Dendritic cell treated with granulocyte-macrophage colony-stimulating factor and Interleukin-4, amounts not matched to agents 40 ng/mL and 50 ng/mL, for 4 days (primary cell): ENCODE data around the gene ASGR1.

Experiments used
- H3K27ac Mint-ChIP-seq: one replicate; pipeline ENCODE4 v1.8.0; 2022; ENCODE audit warnings: mild to moderate bottlenecking, mixed read lengths
- H3K27me3 Mint-ChIP-seq: one replicate; pipeline ENCODE4 v1.8.0; 2022; ENCODE audit warnings: mild to moderate bottlenecking, mixed read lengths
- H3K36me3 Mint-ChIP-seq: one replicate; pipeline ENCODE4 v1.8.0; 2022; ENCODE audit warnings: low read depth, mixed read lengths
- H3K4me1 Mint-ChIP-seq: one replicate; pipeline ENCODE4 v1.8.0; 2022; ENCODE audit warnings: low read depth, mixed read lengths
- H3K4me3 Mint-ChIP-seq: one replicate; pipeline ENCODE4 v1.8.0; 2022; ENCODE audit warnings: mild to moderate bottlenecking, moderate library complexity, mixed read lengths
- H3K9me3 Mint-ChIP-seq: one replicate; pipeline ENCODE4 v1.8.0; 2022; ENCODE audit warnings: mixed read lengths
- intact Hi-C: fragments of 100-400 bp; cut with micrococcal nuclease; formaldehyde crosslinking; loops from one replicate; pipeline ENCODE4 v1.15.0; 2022

ASGR1 gene

DNA sequence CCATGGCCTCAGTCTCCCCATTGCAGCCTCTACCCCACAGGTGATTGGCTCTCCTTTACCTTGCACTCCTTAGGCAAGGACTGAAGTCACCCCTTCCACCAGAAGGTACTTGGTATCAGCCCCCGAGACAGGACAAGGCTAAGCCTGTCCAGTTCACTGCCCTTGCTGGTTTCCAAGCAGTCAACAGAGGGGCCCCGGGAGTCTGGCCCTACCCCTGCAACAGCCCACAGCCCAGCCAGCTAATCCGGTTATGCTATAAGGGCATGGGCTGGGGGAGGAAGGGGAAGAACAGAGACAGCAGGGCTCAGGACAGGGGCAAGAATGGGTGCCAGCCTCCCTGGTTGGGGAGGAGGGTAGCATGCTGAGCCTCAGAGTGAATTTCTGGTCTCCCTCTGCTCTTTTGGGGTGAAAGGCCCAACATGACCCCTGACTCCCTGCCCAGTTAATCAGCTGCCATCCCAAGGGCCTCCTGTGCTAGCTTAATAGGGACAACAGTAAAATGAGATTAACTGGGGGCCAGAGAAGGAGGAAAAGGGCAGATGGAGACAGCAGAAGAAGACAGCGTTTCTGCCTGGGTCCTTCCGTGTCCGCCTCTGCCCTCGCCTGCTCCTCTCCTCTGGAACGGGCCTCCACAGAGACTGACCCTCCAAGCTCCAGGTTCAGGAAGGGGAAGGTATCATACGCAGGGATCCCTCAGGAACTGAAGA lies 29.7 kb upstream of the ASGR1 start:
- peaks cover 33% of the 10 kb centered on the region for H3K36me3 Mint-ChIP-seq
- no peak overlapping the region for H3K4me3 Mint-ChIP-seq
- H3K9me3 Mint-ChIP-seq, result no peaks in the 10 kb centered on the region
- no peaks in the 10 kb centered on the region for H3K27me3 Mint-ChIP-seq
- intact Hi-C loops, result no loop called here
- H3K4me1 Mint-ChIP-seq, result peaks cover 60% of the 10 kb centered on the region
- H3K27ac Mint-ChIP-seq, result peak overlapping the region; percentile 2

DNA sequence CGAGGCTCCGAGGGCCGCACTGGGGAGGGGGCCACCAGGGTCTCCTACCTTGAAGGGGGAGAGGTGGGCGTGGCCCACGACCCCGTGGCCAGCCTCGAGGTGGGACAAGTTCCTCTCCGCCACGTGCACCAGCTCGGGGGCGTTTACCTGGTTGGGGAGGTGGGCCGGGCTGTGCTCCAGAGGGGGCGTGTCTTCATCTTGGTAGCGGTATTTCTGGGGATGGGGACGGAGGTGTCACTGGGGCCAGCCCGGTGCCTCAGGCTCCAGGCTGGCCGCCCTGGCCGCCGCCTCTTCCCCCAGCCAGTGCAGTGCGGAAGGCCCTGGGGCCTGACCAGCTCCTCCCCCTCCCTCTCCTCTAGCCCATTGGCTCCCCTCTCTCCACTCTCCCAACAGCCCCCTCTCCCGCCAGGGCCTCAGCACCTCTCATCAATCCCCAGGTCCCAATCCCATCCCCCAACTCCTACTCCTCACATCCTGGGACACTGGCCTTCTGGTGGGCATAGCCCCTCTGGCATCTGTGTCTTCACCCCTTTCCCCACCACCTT lies 28.9 kb upstream of the ASGR1 start:
- Mint-ChIP-seq H3K9me3 (no peaks in the 10 kb centered on the region), H3K27ac (peak overlapping the region; percentile 2), H3K36me3 (peaks cover 36% of the 10 kb centered on the region)

DNA sequence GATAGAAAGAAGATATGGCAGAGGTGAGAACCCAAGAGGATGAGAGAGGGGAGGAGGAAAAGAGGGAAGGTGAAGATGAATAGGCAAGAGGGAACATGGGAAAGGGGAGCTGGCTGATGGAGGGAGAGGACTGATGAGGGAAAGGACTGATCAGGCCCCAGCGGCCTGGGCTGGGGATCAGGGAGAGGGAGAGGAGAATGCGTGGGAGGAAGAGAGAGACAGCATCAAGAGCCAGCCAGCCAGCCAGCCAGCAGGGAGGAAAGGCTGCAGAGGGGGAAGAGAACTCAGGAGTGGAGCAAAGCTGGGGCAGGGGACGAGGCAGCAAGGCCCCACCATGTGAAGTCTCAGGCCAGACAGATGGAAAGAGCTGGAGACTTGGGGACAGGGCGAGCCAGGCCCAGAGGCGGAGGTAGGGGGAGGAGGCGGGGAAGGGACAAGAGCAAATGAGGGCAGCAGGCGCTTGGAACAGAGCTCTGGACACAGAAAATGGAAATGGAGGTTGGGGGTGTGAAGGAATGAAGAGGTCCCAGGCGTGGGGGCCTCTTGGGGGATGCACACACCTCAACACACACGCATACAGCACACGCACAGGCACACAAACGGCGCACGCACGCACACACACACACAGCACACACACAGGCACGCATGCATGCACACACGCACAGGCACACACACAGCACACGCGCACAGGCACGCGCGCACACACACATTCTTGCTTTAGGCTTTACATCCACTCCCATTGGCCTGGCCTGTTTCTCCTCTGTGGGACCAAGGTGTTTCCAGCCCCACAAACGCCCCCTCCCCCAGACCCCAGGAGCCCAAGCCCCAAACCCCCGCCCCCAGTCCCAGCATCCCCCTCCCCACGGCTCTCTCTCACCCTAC lies 28.2 kb upstream of the ASGR1 start:
- intact Hi-C loops, result no loop called here
- Mint-ChIP-seq H3K27me3 (no peaks in the 10 kb centered on the region), H3K9me3 (no peaks in the 10 kb centered on the region), H3K4me3 (no peak overlapping the region), H3K36me3 (peaks cover 43% of the 10 kb centered on the region), H3K4me1 (peaks cover 51% of the 10 kb centered on the region), H3K27ac (no peak overlapping the region)

More for the DNA sequence above, 28.9 kb upstream of the ASGR1 start:
- intact Hi-C loops, result no loop called here
- Mint-ChIP-seq H3K4me1 (peaks cover 52% of the 10 kb centered on the region), H3K27me3 (no peaks in the 10 kb centered on the region), H3K4me3 (no peak overlapping the region)

DNA sequence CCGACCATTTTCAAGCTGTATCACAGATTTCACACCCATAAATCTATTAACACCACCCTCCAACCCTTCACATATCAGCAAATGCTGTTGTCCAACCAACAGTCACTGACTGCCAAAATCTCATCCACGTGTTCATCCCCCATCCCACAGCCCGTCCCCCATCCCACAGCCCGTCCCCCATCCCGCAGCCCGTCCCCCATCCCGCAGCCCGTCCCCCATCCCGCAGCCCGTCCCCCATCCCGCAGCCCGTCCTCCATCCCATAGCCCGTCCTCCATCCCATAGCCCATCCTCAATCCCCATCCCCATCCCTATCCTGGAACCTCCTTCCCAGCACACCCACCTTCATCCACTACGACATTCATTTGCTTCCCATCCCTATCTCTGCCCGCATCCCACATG lies 26.4 kb upstream of the ASGR1 start:
- H3K4me3 Mint-ChIP-seq, result peak overlapping the region; percentile 72
- intact Hi-C loops, result loop anchor here (1.0 kb wide), 2 partner anchors 10 to 47 kb away; partner anchors contain the start of gene ELP5
- H3K36me3 Mint-ChIP-seq, result peaks cover 61% of the 10 kb centered on the region
- H3K27ac Mint-ChIP-seq, result peak overlapping the region; percentile 75
- no peaks in the 10 kb centered on the region for H3K27me3 Mint-ChIP-seq
- no peaks in the 10 kb centered on the region for H3K9me3 Mint-ChIP-seq
- H3K4me1 Mint-ChIP-seq, result peaks cover 45% of the 10 kb centered on the region

DNA sequence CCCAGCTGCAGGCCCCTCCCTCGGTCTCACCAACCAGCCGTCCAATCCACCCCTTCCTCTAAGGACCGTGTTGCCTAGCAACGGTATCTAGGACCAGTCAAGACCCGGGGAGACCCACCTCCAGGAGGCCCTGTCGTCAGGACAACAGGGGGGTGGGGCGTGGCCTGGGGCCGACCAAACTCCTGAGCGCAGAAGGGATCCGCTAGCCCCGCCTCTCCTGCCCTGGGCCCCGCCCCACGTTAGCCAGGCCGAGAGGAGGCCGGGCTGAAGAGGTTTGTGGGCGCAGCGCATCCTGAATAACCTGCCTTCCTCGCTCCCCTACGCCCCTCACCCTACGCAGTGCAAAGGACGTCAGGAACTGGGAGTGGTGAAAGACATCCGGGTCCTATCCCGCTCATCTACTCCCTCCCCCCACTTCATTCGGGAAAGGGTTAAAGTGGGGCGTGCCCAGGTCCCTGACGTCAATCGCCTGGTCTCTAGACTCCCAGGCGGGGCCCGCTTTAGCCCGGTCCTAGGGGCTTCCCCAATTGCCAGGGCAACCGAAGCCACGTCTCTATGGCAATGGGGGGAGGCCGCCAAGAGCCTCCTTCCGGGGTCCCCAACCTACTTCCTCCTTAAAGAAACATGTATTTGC lies 25.8 kb upstream of the ASGR1 start:
- H3K36me3 Mint-ChIP-seq, result peaks cover 59% of the 10 kb centered on the region
- H3K27ac Mint-ChIP-seq, result peak overlapping the region; percentile 75
- H3K9me3 Mint-ChIP-seq, result no peaks in the 10 kb centered on the region
- H3K27me3 Mint-ChIP-seq, result no peaks in the 10 kb centered on the region
- peak overlapping the region; percentile 72 for H3K4me3 Mint-ChIP-seq
- intact Hi-C loops, result loop anchor here (1.0 kb wide), 2 partner anchors 10 to 47 kb away; partner anchors contain the start of gene ELP5
- peaks cover 41% of the 10 kb centered on the region for H3K4me1 Mint-ChIP-seq

DNA sequence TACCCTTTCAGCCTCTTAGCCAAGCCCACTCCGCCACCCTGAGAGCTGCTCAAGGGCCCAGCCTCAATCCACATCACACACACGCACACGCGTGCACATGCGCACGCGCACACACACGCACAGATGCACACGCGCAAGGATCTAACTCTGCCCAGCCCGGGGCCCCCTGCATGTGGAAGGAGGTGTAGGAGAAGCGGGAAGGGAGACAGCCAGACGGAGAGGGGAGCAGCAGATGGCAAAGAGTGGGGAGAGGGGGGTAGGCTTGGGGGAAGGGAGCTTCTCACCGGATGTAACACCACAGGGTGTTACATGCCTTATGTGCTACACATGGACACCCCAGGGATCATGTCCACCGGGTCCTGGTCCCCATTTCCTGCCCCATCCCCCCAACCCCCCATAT lies 25.2 kb upstream of the ASGR1 start:
- Mint-ChIP-seq H3K4me3 (peak overlapping the region; percentile 72), H3K9me3 (no peaks in the 10 kb centered on the region), H3K4me1 (peaks cover 41% of the 10 kb centered on the region), H3K27ac (peak overlapping the region; percentile 75), H3K36me3 (peaks cover 59% of the 10 kb centered on the region), H3K27me3 (no peaks in the 10 kb centered on the region)
- intact Hi-C loops, result no loop called here

DNA sequence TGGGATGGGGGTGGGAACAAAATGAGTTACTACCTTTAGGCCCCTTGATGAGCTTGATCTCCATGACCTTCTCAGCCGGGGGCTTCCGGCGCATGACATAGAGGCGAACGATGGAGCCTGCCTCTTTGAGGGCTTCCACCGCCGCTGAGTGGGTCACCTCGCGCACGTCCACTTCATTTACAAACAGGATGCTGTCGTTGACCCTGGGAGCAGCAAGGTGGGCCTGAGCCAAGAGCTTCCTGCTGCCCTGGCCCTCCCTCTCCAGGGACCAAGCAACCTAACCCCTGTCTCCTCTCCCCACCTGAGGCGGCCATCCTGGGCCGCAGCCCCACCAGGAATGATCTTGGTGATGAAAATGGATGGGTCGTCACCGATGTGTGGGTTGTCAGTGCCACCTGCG lies 24.2 kb upstream of the ASGR1 start:
- peaks cover 37% of the 10 kb centered on the region for H3K4me1 Mint-ChIP-seq
- H3K9me3 Mint-ChIP-seq, result no peaks in the 10 kb centered on the region
- H3K36me3 Mint-ChIP-seq, result peaks cover 60% of the 10 kb centered on the region
- H3K27me3 Mint-ChIP-seq, result no peaks in the 10 kb centered on the region
- intact Hi-C loops, result no loop called here
- no peak overlapping the region for H3K4me3 Mint-ChIP-seq
- H3K27ac Mint-ChIP-seq, result no peak overlapping the region

DNA sequence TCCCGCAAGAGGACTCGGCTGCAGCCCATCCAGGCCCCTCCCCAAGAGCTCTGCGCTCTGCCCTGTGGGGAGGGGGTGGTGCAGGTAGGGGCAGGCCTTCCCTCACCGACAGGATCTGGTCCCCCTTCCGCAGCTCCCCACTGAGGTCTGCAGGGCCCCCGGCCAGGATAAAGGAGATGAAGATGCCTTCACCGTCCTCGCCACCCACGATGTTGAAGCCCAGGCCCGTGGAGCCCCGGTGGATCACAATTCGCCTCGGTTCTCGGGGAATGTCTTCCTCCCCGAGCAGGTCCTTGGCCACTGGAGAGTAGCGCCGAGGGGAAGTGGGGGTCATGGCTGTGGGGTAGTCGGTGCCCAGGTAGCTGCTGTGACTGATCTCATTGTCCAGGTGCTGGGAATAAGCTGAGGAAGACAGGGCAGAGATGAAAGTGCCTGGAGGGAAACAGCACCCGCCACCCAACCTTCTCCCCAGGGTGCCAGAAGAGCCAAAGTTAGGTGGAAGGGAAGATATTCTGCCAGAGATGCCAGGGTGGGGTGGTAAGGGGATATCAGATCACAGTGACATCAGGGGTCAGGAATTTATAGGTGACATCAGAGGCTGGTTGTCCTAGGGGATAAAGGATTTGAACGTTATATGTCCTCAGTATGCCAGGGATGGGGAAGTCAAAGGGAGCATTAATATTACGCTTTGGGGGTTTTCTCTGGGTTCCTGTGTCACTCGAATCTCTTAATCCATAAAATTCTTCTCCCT lies 17.7 kb upstream of the ASGR1 start:
- intact Hi-C loops, result no loop called here
- Mint-ChIP-seq H3K27me3 (no peaks in the 10 kb centered on the region), H3K27ac (no peak overlapping the region), H3K4me3 (no peak overlapping the region), H3K4me1 (no peaks in the 10 kb centered on the region), H3K9me3 (no peaks in the 10 kb centered on the region), H3K36me3 (peaks cover 86% of the 10 kb centered on the region)

DNA sequence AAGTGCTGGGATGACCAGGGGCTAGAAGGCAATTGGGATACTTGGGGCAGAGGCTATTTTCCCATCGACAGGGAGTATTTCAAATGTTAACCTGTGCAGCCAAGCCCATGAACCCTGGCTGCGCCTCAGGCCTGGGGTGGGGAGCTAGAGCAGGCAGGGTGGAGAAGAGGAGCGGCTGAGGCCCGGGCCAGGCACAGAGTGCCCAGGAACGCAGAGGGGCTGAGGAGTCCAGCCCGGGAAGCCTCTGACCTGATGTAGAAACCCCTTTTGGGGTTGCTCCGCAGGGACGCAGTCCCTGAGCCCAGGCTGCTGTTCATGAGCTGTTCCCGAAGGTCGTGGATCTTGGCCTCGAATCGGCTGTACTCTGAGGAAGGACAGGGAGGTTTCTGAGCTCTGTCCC lies 16.8 kb upstream of the ASGR1 start:
- Mint-ChIP-seq H3K27me3 (no peaks in the 10 kb centered on the region), H3K36me3 (peaks cover 86% of the 10 kb centered on the region), H3K27ac (no peak overlapping the region), H3K4me1 (no peaks in the 10 kb centered on the region), H3K4me3 (no peak overlapping the region), H3K9me3 (no peaks in the 10 kb centered on the region)
- intact Hi-C loops, result no loop called here

DNA sequence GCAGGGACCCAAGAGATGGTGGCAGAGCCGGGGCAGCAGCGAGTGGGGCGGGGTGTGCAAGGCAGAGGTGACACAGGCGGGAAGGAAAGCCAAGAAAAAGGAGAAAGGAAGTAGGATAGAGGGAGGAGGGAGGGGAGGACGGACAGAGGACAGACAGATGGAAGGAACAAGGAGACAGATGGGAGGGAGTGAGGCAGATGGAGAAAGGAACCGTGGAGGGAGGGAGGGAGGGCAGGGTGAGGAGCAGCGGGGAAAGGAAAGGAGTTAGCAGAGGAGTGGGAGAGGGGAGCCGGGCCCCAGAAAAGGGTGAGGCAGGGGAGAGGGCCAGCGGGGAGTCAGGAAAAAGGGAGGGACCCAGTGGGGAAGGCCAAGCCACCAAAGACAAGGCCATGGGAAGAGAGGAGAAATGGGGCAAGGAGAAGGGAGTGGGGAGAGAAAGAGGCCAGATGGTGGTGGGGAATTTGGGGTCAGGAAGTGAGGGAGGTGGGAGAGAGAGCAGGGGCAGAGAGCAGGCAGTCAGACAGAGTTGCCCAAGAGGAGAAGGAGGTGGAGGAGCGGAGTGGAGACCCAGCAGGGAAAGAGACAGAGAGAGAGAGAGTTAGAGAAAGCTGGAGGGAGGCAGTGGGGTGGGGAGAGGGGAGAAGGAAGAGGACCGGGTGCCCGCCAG lies 13.2 kb upstream of the ASGR1 start:
- Mint-ChIP-seq H3K27ac (no peak overlapping the region), H3K9me3 (no peaks in the 10 kb centered on the region), H3K27me3 (no peaks in the 10 kb centered on the region), H3K4me1 (no peaks in the 10 kb centered on the region), H3K36me3 (peaks cover 87% of the 10 kb centered on the region), H3K4me3 (no peak overlapping the region)
- intact Hi-C loops, result no loop called here

DNA sequence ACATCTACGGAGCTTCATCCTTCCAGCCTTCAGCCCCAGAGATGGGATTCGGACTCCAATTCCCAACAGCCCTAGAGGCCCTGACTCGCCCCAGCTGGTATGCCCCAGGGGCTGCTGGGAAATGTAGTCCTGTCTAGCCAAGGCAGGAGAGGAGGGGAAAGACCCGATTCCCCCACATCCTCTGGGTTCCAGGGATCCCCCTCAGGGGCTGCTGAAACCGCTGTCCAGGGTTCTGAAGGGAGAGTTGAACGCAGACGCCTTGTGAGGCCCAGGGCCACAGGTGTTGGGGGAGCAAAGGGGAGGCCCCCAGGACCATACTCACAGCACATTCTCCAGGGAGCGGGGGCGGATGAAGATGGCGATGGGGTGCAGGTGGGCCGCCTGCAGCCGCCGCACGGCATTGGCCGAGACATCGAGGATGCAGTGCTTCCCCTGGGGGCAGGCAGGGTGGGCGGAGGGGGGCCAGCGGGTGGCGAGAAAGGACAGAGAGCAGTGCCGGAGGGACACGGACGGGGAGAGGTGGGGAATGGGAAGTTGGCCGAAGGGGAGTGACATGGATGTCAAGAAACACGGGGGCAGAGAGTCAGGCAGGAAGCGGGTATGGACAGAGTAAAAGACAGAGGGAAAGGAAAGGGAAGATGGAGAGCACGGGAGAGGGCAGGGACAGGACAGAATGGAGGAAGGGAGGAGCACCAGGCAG lies 12.6 kb upstream of the ASGR1 start:
- H3K4me3 Mint-ChIP-seq, result no peak overlapping the region
- no peak overlapping the region for H3K27ac Mint-ChIP-seq
- no peaks in the 10 kb centered on the region for H3K9me3 Mint-ChIP-seq
- intact Hi-C loops, result no loop called here
- peaks cover 2% of the 10 kb centered on the region for H3K4me1 Mint-ChIP-seq
- peaks cover 80% of the 10 kb centered on the region for H3K36me3 Mint-ChIP-seq
- no peaks in the 10 kb centered on the region for H3K27me3 Mint-ChIP-seq

DNA sequence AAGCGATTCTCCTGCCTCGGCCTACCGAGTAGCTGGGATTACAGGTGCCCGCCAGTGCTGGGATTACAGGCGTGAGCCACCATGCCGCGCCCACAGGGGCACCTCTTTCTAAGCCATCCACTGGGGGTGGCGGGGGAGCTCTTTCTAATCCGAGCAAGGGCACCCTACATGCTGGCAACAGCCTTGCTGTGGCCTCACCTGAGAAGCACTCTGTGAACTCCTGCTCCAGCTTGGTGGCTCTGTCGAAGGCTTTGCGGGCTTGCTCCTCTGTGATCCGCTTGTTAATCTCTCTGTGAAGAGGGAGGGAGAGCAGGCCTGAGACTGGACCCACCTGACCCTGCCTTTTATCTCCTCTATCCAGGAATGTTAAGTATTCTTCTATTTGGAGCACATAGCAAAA lies 11.9 kb upstream of the ASGR1 start:
- Mint-ChIP-seq H3K27me3 (no peaks in the 10 kb centered on the region), H3K4me1 (peaks cover 8% of the 10 kb centered on the region), H3K4me3 (no peak overlapping the region), H3K27ac (no peak overlapping the region), H3K36me3 (peaks cover 73% of the 10 kb centered on the region), H3K9me3 (no peaks in the 10 kb centered on the region)
- intact Hi-C loops, result no loop called here
